SK-N-SH (cell line): Measurements from ENCODE around the gene MAP3K8. TPM values are rescaled to one million over a fixed set of nuclear protein-coding genes. Genes with fewer than 3 reads are reported as not detected.

Source experiments
- CTCF ChIA-PET: fragments of 300-600, 350-600 bp; formaldehyde crosslinking; extraction: SDS; loops from one replicate; lab custom pipeline; 2021; lab: Yijun Ruan, JAX
- POLR2A ChIA-PET: fragments of 350-600 bp; sonication (Branson Sonifier 250); formaldehyde crosslinking; extraction: SDS; loops from one replicate; lab custom pipeline; 2020; ENCODE audit warnings: antibody characterized with exemption, inconsistent platforms; lab: Yijun Ruan, JAX
- DNase-seq: peaks from one replicate; pipeline ENCODE4 v3.0.0; 2012
- H2AFZ ChIP-seq: fragments of 200-600 bp; sonication (generic); 2 replicates; pipeline ENCODE4 v1.8.1; 2016; ENCODE audit warnings: antibody characterized with exemption, mild to moderate bottlenecking, low read depth
- H3F3A ChIP-seq: fragments of 200-600 bp; sonication (generic); replicated peaks from 2 replicates; pipeline ENCODE3; 2016; ENCODE audit warnings: antibody characterized with exemption, mild to moderate bottlenecking; ENCODE audit not compliant: insufficient read depth
- H3K27ac ChIP-seq, 2 experiments: fragments of 200-500 bp in 1 of 2; fragments of 200-600 bp in 1 of 2; sonication (Bioruptor generic) in 1 of 2; sonication (generic), shearing (Covaris generic) in 1 of 2; 2 replicates each; pipeline versions ENCODE4 v1.5.1 to v1.6.1; 2014 to 2016; ENCODE audit warnings: low read depth in 2 of 2, inconsistent platforms in 1 of 2, low read length in 1 of 2, mild to moderate bottlenecking in 1 of 2, mixed read lengths in 1 of 2
- H3K27me3 ChIP-seq: fragments of 200-600 bp; sonication (generic), shearing (Covaris generic); 2 replicates; pipeline ENCODE4 v1.6.1; 2016; ENCODE audit warnings: mixed run types; ENCODE audit not compliant: insufficient read depth
- H3K36me3 ChIP-seq, 2 experiments: fragments of 200-500 bp in 1 of 2; fragments of 200-600 bp in 1 of 2; sonication (Bioruptor generic) in 1 of 2; sonication (generic) in 1 of 2; replicated peaks in 1 of 2; 2 replicates each; pipeline versions ENCODE3 to v1.5.1; 2014 to 2016; ENCODE audit warnings: low read length in 1 of 2, mild to moderate bottlenecking in 1 of 2; ENCODE audit not compliant: insufficient read depth in 2 of 2, control insufficient read depth in 1 of 2
- H3K4me1 ChIP-seq, 2 experiments: fragments of 200-500 bp in 1 of 2; fragments of 200-600 bp in 1 of 2; sonication (Bioruptor generic) in 1 of 2; sonication (generic), shearing (Covaris generic) in 1 of 2; 2 replicates each; pipeline versions ENCODE4 v1.5.1 to v1.6.1; 2014 to 2016; ENCODE audit warnings: low read depth in 1 of 2, low read length in 1 of 2, mixed run types in 1 of 2; ENCODE audit not compliant: insufficient read depth in 2 of 2, control insufficient read depth in 1 of 2
- H3K4me2 ChIP-seq: fragments of 200-600 bp; sonication (generic), shearing (Covaris generic); 2 replicates; pipeline ENCODE4 v1.6.1; 2017; ENCODE audit warnings: mixed run types
- H3K4me3 ChIP-seq, 2 experiments: fragments of 200-500 bp in 1 of 2; fragments of 200-600 bp in 1 of 2; sonication (Bioruptor generic) in 1 of 2; sonication (generic), shearing (Covaris generic) in 1 of 2; 2 replicates each; pipeline versions ENCODE4 v1.5.1 to v1.8.1; 2014 to 2016; ENCODE audit warnings: low read depth in 2 of 2, inconsistent platforms in 1 of 2, low read length in 1 of 2, mild to moderate bottlenecking in 1 of 2, mixed read lengths in 1 of 2, moderate library complexity in 1 of 2
- H3K79me2 ChIP-seq: fragments of 200-600 bp; sonication (generic); 2 replicates; pipeline ENCODE4 v1.8.1; 2017; ENCODE audit warnings: mild to moderate bottlenecking; ENCODE audit not compliant: insufficient read depth
- H3K9ac ChIP-seq: fragments of 200-600 bp; sonication (generic); 2 replicates; pipeline ENCODE4 v1.6.1; 2017; ENCODE audit warnings: mixed run types
- H3K9me2 ChIP-seq: fragments of 200-600 bp; sonication (generic); 2 replicates; pipeline ENCODE4 v1.6.1; 2017; ENCODE audit warnings: mixed run types
- H3K9me3 ChIP-seq: fragments of 200-600 bp; sonication (generic); 2 replicates; pipeline ENCODE4 v1.6.1; 2017; ENCODE audit warnings: mixed run types, mild to moderate bottlenecking, moderate library complexity
- H4K20me1 ChIP-seq: fragments of 200-600 bp; sonication (generic); 2 replicates; pipeline ENCODE4 v1.6.1; 2017; ENCODE audit warnings: mild to moderate bottlenecking, mixed run types; ENCODE audit not compliant: insufficient read depth
- CHD2 ChIP-seq: fragments of 150-350 bp; IDR thresholded peaks from 2 replicates; pipeline ENCODE4 v1.6.1; 2018; ENCODE audit warnings: low read length; ENCODE audit not compliant: partially characterized antibody
- EP300 ChIP-seq, 2 experiments: IDR thresholded peaks; 2 replicates each; pipeline versions ENCODE4 v1.4.0 to v1.6.1; 2012; ENCODE audit warnings: borderline replicate concordance in 1 of 2, low read depth in 1 of 2, low read length in 1 of 2
- EZH2phosphoT487 ChIP-seq: fragments of 200-600 bp; sonication (generic); IDR thresholded peaks from 2 replicates; pipeline ENCODE4 v1.6.1; 2017; ENCODE audit warnings: low read depth, mixed run types, mild to moderate bottlenecking, antibody characterized with exemption, moderate library complexity, borderline replicate concordance
- FOXJ3 ChIP-seq: sonication (generic); formaldehyde crosslinking; IDR thresholded peaks from 2 replicates; pipeline ENCODE4 v1.5.1; 2020; ENCODE audit warnings: mild to moderate bottlenecking, missing genetic modification reagents
- FOXM1 ChIP-seq: IDR thresholded peaks from 2 replicates; pipeline ENCODE4 v1.4.0; 2012; ENCODE audit warnings: low read depth, mild to moderate bottlenecking
- GABPA ChIP-seq: IDR thresholded peaks from 2 replicates; pipeline ENCODE4 v1.4.0; 2012; ENCODE audit warnings: low read depth, mild to moderate bottlenecking
- JUND ChIP-seq: IDR thresholded peaks from 2 replicates; pipeline ENCODE4 v1.4.0; 2012
- MEF2A ChIP-seq: IDR thresholded peaks from 2 replicates; pipeline ENCODE4 v1.4.0; 2012; ENCODE audit warnings: low read depth, borderline replicate concordance
- MXI1 ChIP-seq: IDR thresholded peaks from 2 replicates; pipeline ENCODE4 v1.6.1; 2012; ENCODE audit warnings: mild to moderate bottlenecking, low read depth, low read length, improper control_type of control experiment
- NFIC ChIP-seq: IDR thresholded peaks from 2 replicates; pipeline ENCODE4 v1.4.0; 2012; ENCODE audit warnings: borderline replicate concordance
- NRF1 ChIP-seq: IDR thresholded peaks from 2 replicates; pipeline ENCODE4 v1.6.1; 2012; ENCODE audit warnings: low read depth, mild to moderate bottlenecking, low read length
- RAD21 ChIP-seq: IDR thresholded peaks from 2 replicates; pipeline ENCODE4 v1.6.1; 2012; ENCODE audit warnings: mild to moderate bottlenecking, low read length
- RCOR1 ChIP-seq: fragments of 150-350 bp; IDR thresholded peaks from 2 replicates; pipeline ENCODE4 v1.6.1; 2017; ENCODE audit warnings: antibody characterized with exemption, low read length
- RFX5 ChIP-seq: IDR thresholded peaks from 2 replicates; pipeline ENCODE4 v1.6.1; 2012; ENCODE audit warnings: mild to moderate bottlenecking, improper control_type of control experiment, low read length
- SIN3A ChIP-seq: IDR thresholded peaks from 2 replicates; pipeline ENCODE4 v1.6.1; 2012; ENCODE audit warnings: low read depth, mild to moderate bottlenecking, low read length, moderate library complexity, borderline replicate concordance
- TAF1 ChIP-seq: IDR thresholded peaks from 2 replicates; pipeline ENCODE4 v1.6.1; 2012; ENCODE audit warnings: low read depth, mild to moderate bottlenecking, low read length, moderate library complexity, borderline replicate concordance
- TCF12 ChIP-seq: IDR thresholded peaks from 2 replicates; pipeline ENCODE4 v1.4.0; 2012
- TEAD4 ChIP-seq: IDR thresholded peaks from 2 replicates; pipeline ENCODE4 v1.4.0; 2012; ENCODE audit warnings: mild to moderate bottlenecking, borderline replicate concordance; ENCODE audit not compliant: insufficient read depth
- YY1 ChIP-seq: IDR thresholded peaks from 2 replicates; pipeline ENCODE4 v1.4.0; 2012; ENCODE audit warnings: low read depth, mild to moderate bottlenecking
- WGBS: methylation state at CpG from one replicate; pipeline ENCODE4 v1.1.6; 2017; ENCODE audit warnings: low lambda C conversion rate; 5-methylcytosine and 5-hydroxymethylcytosine counted together
- polyA plus RNA-seq, 3 experiments: library from polyadenylated mRNA; depleted of rRNA; stranded (reverse); fragments of >200 nt; gene quantifications; 2 replicates each; pipeline ENCODE4 v1.2.3, GENCODE V29; 2012
- TF ChIP-seq, protein P1 (sequence below): IDR thresholded peaks from 2 replicates; pipeline ENCODE4 v1.4.0; 2012; ENCODE audit warnings: low read depth
- TF ChIP-seq, protein P2 (sequence below): IDR thresholded peaks from 2 replicates; pipeline ENCODE4 v1.4.0; 2012; ENCODE audit warnings: low read depth, borderline replicate concordance

The MAP3K8 gene
- polyA plus RNA-seq, 1 of the 3 experiments (the other 2 are of a cell fraction): 3.7 TPM

DNA sequence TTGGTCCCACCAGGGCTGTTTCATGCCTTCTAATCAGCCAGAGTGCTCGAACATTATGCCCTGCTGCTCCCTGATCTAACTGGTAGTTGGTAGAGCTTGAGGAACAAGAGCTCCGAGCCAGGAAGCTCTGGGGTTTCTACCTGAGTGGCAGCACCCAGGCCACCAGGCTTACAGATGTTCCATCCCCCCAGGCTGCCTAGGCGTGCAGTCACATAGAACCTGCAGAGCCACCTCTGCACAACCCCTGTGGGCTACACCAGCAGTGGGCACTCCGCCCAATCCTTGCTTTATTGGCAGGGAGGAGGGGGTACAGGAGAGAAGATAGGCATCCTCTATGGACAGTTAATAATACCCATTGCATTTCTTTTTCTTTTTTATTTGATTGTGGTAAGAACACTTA is 21.8 kb downstream of the MAP3K8 start:
- H3K4me3 ChIP-seq: no peak overlapping the region
- H3K27ac ChIP-seq: peak overlapping the region; percentile 60 to 65
- H3K4me1 ChIP-seq: peaks cover 11 to 21% of the 10 kb centered on the region in 2 experiments
- CTCF ChIA-PET: interaction anchor here (1.1 kb wide), 1 partner anchor 42 kb away, joined by 3 read pairs; no protein-coding TSS in a partner anchor
- POLR2A ChIA-PET: interaction anchor here (1.0 kb wide), 1 partner anchor 22 kb away, joined by 4 read pairs; the partner anchor contains the start of gene MAP3K8
- WGBS: 93% methylated on average over 3 of the region's 4 CpGs
- H3K79me2 ChIP-seq: no peaks in the 10 kb centered on the region
- H3K27me3 ChIP-seq: no peaks in the 10 kb centered on the region
- H3K9me3 ChIP-seq: no peaks in the 10 kb centered on the region
- H2AFZ ChIP-seq: no peak overlapping the region
- DNase-seq: no peak
- H4K20me1 ChIP-seq: no peaks in the 10 kb centered on the region
- TF ChIP-seq GABPA (no peak), FOXM1 (no peak), TAF1 (no peak), RCOR1 (no peak), SIN3A (no peak), CHD2 (no peak), RFX5 (no peak), EZH2phosphoT487 (no peak)
- TF ChIP-seq, protein P1, sequence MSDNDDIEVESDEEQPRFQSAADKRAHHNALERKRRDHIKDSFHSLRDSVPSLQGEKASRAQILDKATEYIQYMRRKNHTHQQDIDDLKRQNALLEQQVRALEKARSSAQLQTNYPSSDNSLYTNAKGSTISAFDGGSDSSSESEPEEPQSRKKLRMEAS: no peak
- TF ChIP-seq, all 33 proteins: peak for 0
- Histone ChIP-seq H3F3A (peaks cover 14% of the 10 kb centered on the region), H3K9ac (no peak overlapping the region), H3K36me3 (peaks cover 3 to 22% of the 10 kb centered on the region in 2 experiments), H3K4me2 (0 out of 2 replicates have a peak overlapping the region, but pooled peaks have one; percentile 48), H3K9me2 (no peaks in the 10 kb centered on the region)

DNA sequence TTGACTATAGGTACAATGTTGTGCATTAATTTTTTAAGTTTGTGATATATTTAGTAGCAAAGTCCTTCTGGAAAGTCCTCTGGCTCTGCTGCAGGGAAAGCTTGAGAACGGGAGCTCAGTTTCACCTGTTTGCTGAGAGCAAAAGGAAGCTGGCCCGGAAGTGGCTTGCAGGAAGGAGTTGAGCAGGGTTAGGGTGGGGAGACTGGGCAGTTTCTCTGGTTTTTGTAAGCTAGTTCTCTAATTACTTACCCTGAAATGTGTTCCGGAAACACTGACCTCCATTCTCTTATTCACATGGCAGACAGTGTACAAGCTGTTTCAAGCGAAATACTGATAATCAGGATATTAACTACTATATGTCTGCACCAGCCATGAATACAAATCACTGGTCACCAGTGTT is 22.3 kb downstream of the MAP3K8 start:
- ChIA-PET POLR2A (no interaction called here), CTCF (interaction anchor here (1.1 kb wide), 1 partner anchor 42 kb away, joined by 3 read pairs; no protein-coding TSS in a partner anchor)
- Histone ChIP-seq H3K27ac (no peak overlapping the region), H3K79me2 (no peaks in the 10 kb centered on the region), H3K4me2 (no peak overlapping the region), H3K9me2 (no peaks in the 10 kb centered on the region), H3K9me3 (no peaks in the 10 kb centered on the region), H3F3A (peaks cover 14% of the 10 kb centered on the region), H3K4me1 (peaks cover 11 to 21% of the 10 kb centered on the region in 2 experiments), H4K20me1 (no peaks in the 10 kb centered on the region), H3K27me3 (no peaks in the 10 kb centered on the region), H3K36me3 (peaks cover 6 to 19% of the 10 kb centered on the region in 2 experiments), H2AFZ (no peak overlapping the region), H3K4me3 (no peak overlapping the region), H3K9ac (no peak overlapping the region)
- 96% methylated on average over 4 of the region's 4 CpGs for WGBS
- TF ChIP-seq, protein P1: no peak
- no peak for DNase-seq

DNA sequence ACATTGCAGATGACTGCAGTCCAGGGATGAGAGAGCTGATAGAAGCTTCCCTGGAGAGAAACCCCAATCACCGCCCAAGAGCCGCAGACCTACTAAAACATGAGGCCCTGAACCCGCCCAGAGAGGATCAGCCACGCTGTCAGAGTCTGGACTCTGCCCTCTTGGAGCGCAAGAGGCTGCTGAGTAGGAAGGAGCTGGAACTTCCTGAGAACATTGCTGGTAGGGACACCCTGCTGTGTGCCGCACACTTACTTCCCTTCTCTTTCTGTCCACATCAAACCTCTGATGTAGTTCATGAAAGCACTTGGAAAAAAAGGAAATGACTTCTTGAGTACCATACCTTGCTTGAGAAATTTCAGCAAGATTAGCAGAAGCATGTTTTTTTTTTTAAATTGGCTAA is 25.3 kb downstream of the MAP3K8 start:
- Histone ChIP-seq H3K9me3 (no peaks in the 10 kb centered on the region), H3K27me3 (no peaks in the 10 kb centered on the region), H3K27ac (no peak overlapping the region), H3K36me3 (peaks cover 9 to 21% of the 10 kb centered on the region in 2 experiments), H2AFZ (no peak overlapping the region), H3K4me1 (peaks cover 9 to 16% of the 10 kb centered on the region in 2 experiments), H3K4me2 (no peak overlapping the region), H3K79me2 (no peaks in the 10 kb centered on the region), H3K9me2 (no peaks in the 10 kb centered on the region), H3K9ac (no peak overlapping the region), H4K20me1 (no peaks in the 10 kb centered on the region), H3K4me3 (no peak overlapping the region), H3F3A (peaks cover 10% of the 10 kb centered on the region)
- 93% methylated on average over 1 of the region's 6 CpGs for WGBS
- ChIA-PET POLR2A (interaction anchor here (0.6 kb wide), 1 partner anchor 456 kb away, joined by 3 read pairs; no protein-coding TSS in a partner anchor), CTCF (interaction anchor here (0.6 to 1.1 kb wide), 4 partner anchors 14 to 640 kb away, joined by 3 read pairs; no protein-coding TSS in a partner anchor)
- TF ChIP-seq NFIC: no peak
- TF ChIP-seq JUND: no peak
- TF ChIP-seq EP300 (IDR thresholded peaks at IDR 0.05; ENCODE audit: borderline replicate concordance in 1 of 2, low read depth in 1 of 2, low read length in 1 of 2): no peak
- TF ChIP-seq YY1: no peak
- no peak for TF ChIP-seq EZH2phosphoT487
- TF ChIP-seq RAD21: no peak
- TF ChIP-seq FOXJ3 (CRISPR knock-in tag): no peak
- no peak for TF ChIP-seq TEAD4
- no peak for TF ChIP-seq TCF12
- TF ChIP-seq, protein P2, sequence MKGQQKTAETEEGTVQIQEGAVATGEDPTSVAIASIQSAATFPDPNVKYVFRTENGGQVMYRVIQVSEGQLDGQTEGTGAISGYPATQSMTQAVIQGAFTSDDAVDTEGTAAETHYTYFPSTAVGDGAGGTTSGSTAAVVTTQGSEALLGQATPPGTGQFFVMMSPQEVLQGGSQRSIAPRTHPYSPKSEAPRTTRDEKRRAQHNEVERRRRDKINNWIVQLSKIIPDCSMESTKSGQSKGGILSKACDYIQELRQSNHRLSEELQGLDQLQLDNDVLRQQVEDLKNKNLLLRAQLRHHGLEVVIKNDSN: no peak
- TF ChIP-seq, protein P1: no peak
- no peak for TF ChIP-seq GABPA
- TF ChIP-seq CHD2: no peak
- no peak for TF ChIP-seq MXI1
- TF ChIP-seq NRF1: no peak
- no peak for TF ChIP-seq MEF2A
- no peak for TF ChIP-seq RFX5
- DNase-seq: no peak
